Stomach (tissue), 4 donors: ENCODE results near the gene TPP1.

Experiments used
- CTCF ChIP-seq, 7 experiments: fragments of 450-650 bp in 4 of 7; fragments of 200-600 bp in 3 of 7; sonication (generic) in 3 of 7; IDR thresholded peaks; one replicate each; pipeline ENCODE4 v1.5.1; 2016 to 2019; ENCODE audit warnings: antibody characterized with exemption in 7 of 7, control low read depth in 2 of 7, mild to moderate bottlenecking in 1 of 7
- EP300 ChIP-seq: sonication (generic); formaldehyde crosslinking; IDR thresholded peaks from one replicate; pipeline ENCODE4 v1.6.1; 2017; ENCODE audit warnings: antibody characterized with exemption
- POLR2A ChIP-seq, 4 donors: fragments of 450-650 bp; IDR thresholded peaks; one replicate each; pipeline ENCODE4 v1.6.1; 2016; ENCODE audit warnings: antibody characterized with exemption in 4 of 4, control low read depth in 2 of 4, mild to moderate bottlenecking in 1 of 4, moderate library complexity in 1 of 4
- POLR2AphosphoS5 ChIP-seq, 3 donors: sonication (generic); formaldehyde crosslinking; IDR thresholded peaks; one replicate each; pipeline ENCODE4 v1.6.1; 2016; ENCODE audit warnings: antibody characterized with exemption in 3 of 3

GRCh38 chr11:6579681-6580080 is 39.5 kb downstream of the TPP1 start:
- TF ChIP-seq POLR2A (IDR thresholded peaks at IDR 0.05) = no peak
- no peak for TF ChIP-seq CTCF (IDR thresholded peaks at IDR 0.05)
- TF ChIP-seq POLR2AphosphoS5 (IDR thresholded peaks at IDR 0.05) = no peak
- TF ChIP-seq EP300 = no peak
